MM.1S (cell line): Measurements from ENCODE around the gene DLEU7.

Experiments used
- CTCF ChIP-seq: fragments of 300-600 bp; sonication (generic); IDR thresholded peaks from 2 replicates; pipeline ENCODE4 v1.5.1; 2016; ENCODE audit warnings: antibody characterized with exemption, low read length, mixed read lengths
- EZH2 ChIP-seq: fragments of 300-600 bp; sonication (generic); optimal IDR thresholded peaks from 2 replicates; pipeline ENCODE3; 2017; ENCODE audit warnings: low read depth, mild to moderate bottlenecking, antibody characterized with exemption, low read length, mixed read lengths
- EZH2phosphoT487 ChIP-seq: fragments of 300-600 bp; sonication (generic); IDR thresholded peaks from 2 replicates; pipeline ENCODE4 v1.6.1; 2018; ENCODE audit warnings: antibody characterized with exemption, low read length

GRCh38 chr13:50779443-50780200 is 63.9 kb downstream of the DLEU7 start:
- no peak for TF ChIP-seq CTCF
- TF ChIP-seq EZH2 = no peak
- no peak for TF ChIP-seq EZH2phosphoT487
